Uterus (tissue), 4 donors: Measurements from ENCODE around the gene C5AR2. TPM values are rescaled to one million over a fixed set of nuclear protein-coding genes. Genes with fewer than 3 reads are reported as not detected.

Source experiments
- DNase-seq, 2 donors: peaks; one replicate each; pipeline ENCODE4 v3.0.0-alpha.2; 2019 to 2020
- H3K27ac ChIP-seq, 2 donors: fragments of 200-600 bp; sonication (generic); 1 replicate in 1 of 2; 2 replicates in 1 of 2; pipeline ENCODE4 v1.5.1; 2016 to 2018
- H3K27me3 ChIP-seq, 2 donors: fragments of 200-600 bp; sonication (generic); one replicate each; pipeline ENCODE4 v1.5.1; 2018 to 2019; ENCODE audit warnings: control low read depth in 1 of 2
- H3K36me3 ChIP-seq, 2 donors: fragments of 200-600 bp; sonication (generic); one replicate each; pipeline ENCODE4 v1.5.1; 2019; ENCODE audit warnings: control low read depth in 1 of 2
- H3K4me1 ChIP-seq, 2 donors: fragments of 200-600 bp; sonication (generic); one replicate each; pipeline ENCODE4 v1.5.1; 2018 to 2019; ENCODE audit warnings: control low read depth in 1 of 2
- H3K4me3 ChIP-seq, 2 donors: fragments of 200-600 bp; sonication (generic); 1 replicate in 1 of 2; 2 replicates in 1 of 2; pipeline ENCODE4 v1.5.1; 2018 to 2019; ENCODE audit warnings: mild to moderate bottlenecking in 1 of 2
- H3K9me3 ChIP-seq, 2 donors: fragments of 200-600 bp; sonication (generic); one replicate each; pipeline ENCODE4 v1.5.1; 2019; ENCODE audit warnings: control low read depth in 1 of 2
- CTCF ChIP-seq, 4 experiments: fragments of 200-600 bp in 2 of 4; fragments of 450-650 bp in 2 of 4; sonication (generic) in 2 of 4; IDR thresholded peaks; one replicate each; pipeline ENCODE4 v1.5.1; 2016 to 2019; ENCODE audit warnings: antibody characterized with exemption in 4 of 4, mild to moderate bottlenecking in 2 of 4, moderate library complexity in 1 of 4
- POLR2A ChIP-seq, 2 donors: fragments of 450-650 bp; IDR thresholded peaks; one replicate each; pipeline ENCODE4 v1.6.1; 2016; ENCODE audit warnings: antibody characterized with exemption in 2 of 2, mild to moderate bottlenecking in 1 of 2, moderate library complexity in 1 of 2
- intact Hi-C: fragments of 100-400 bp; cut with DNase I; formaldehyde crosslinking; loops from one replicate; pipeline ENCODE4 v1.15.1; 2023; ENCODE audit warnings: low total_unique reads
- total RNA-seq, 4 donors: library from RNA; depleted of rRNA in 3 of 4; stranded (reverse); fragments of >200 nt in 3 of 4; gene quantifications; one replicate each; pipeline versions ENCODE4 v1.1.0 to v1.2.4, GENCODE V29; 2014 to 2023
- donor health status: DM: yes; HTN: yes; CAD: no.

Gene C5AR2
- total RNA-seq, 4 donors from 2014 or later, result 0.29 to 0.69 (median 0.64) TPM; not detected in 1

- no peaks in the 10 kb centered on the region for H3K9me3 ChIP-seq
- no peaks in the 10 kb centered on the region for H3K36me3 ChIP-seq
- peak; percentile 42 to 45 for DNase-seq
- no peaks in the 10 kb centered on the region for H3K4me1 ChIP-seq
- TF ChIP-seq CTCF (IDR thresholded peaks at IDR 0.05) (no peak), POLR2A (IDR thresholded peaks at IDR 0.05) (no peak)
- H3K4me3 ChIP-seq, result no peak overlapping the region
- intact Hi-C loops, result no loop called here
- H3K27ac ChIP-seq, result no peak overlapping the region
- H3K27me3 ChIP-seq, result no peaks in the 10 kb centered on the region
Measured at GRCh38 chr19:47315125-47315821, 16.7 kb upstream of the C5AR2 start.

- Histone ChIP-seq H3K36me3 (no peaks in the 10 kb centered on the region), H3K27ac (no peak overlapping the region), H3K9me3 (no peaks in the 10 kb centered on the region), H3K4me1 (no peaks in the 10 kb centered on the region), H3K27me3 (no peaks in the 10 kb centered on the region), H3K4me3 (no peak overlapping the region)
- intact Hi-C loops, result no loop called here
- no peak for DNase-seq
- TF ChIP-seq POLR2A (IDR thresholded peaks at IDR 0.05), result no peak
Measured at GRCh38 chr19:47316513-47316912, 15.5 kb upstream of the C5AR2 start.

- Histone ChIP-seq H3K4me3 (no peak overlapping the region), H3K27ac (no peak overlapping the region), H3K9me3 (no peaks in the 10 kb centered on the region), H3K27me3 (no peaks in the 10 kb centered on the region), H3K4me1 (no peaks in the 10 kb centered on the region), H3K36me3 (no peaks in the 10 kb centered on the region)
- DNase-seq, result no peak
- TF ChIP-seq CTCF (IDR thresholded peaks at IDR 0.05) (no peak), POLR2A (IDR thresholded peaks at IDR 0.05) (no peak)
- intact Hi-C loops, result no loop called here
Measured at GRCh38 chr19:47319923-47320871, 11.8 kb upstream of the C5AR2 start.

GRCh38 chr19:47321630-47322029 lies 10.3 kb upstream of the C5AR2 start:
- H3K27ac ChIP-seq, result no peak overlapping the region
- no peaks in the 10 kb centered on the region for H3K36me3 ChIP-seq
- TF ChIP-seq CTCF (IDR thresholded peaks at IDR 0.05), result no peak
- no peak for TF ChIP-seq POLR2A (IDR thresholded peaks at IDR 0.05)
- intact Hi-C loops, result no loop called here
- DNase-seq, result no peak
- H3K4me3 ChIP-seq, result no peak overlapping the region
- H3K9me3 ChIP-seq, result no peaks in the 10 kb centered on the region
- no peaks in the 10 kb centered on the region for H3K27me3 ChIP-seq
- H3K4me1 ChIP-seq, result no peaks in the 10 kb centered on the region

GRCh38 chr19:47322058-47322457 lies 9.9 kb upstream of the C5AR2 start:
- Histone ChIP-seq H3K27me3 (no peaks in the 10 kb centered on the region), H3K4me3 (no peak overlapping the region), H3K36me3 (no peaks in the 10 kb centered on the region), H3K4me1 (no peaks in the 10 kb centered on the region), H3K27ac (no peak overlapping the region), H3K9me3 (no peaks in the 10 kb centered on the region)
- intact Hi-C loops, result no loop called here
- no peak for TF ChIP-seq CTCF (IDR thresholded peaks at IDR 0.05)
- no peak for TF ChIP-seq POLR2A (IDR thresholded peaks at IDR 0.05)
- DNase-seq, result no peak
